ENCODE data around the gene ZFP64.
"Not testable (repeated sequence)": the region's sequence is repeated elsewhere in the genome, so short reads cannot be mapped to it uniquely, and the experiment has no call there.

Gene ZFP64

GRCh38 chr20:52200870-52201269 lies 9.3 kb upstream of the ZFP64 start:
- DNase-seq: no peak

- no peak for DNase-seq
Measured at GRCh38 chr20:52196845-52197244, 5.3 kb upstream of the ZFP64 start.

- DNase-seq: no peak
Measured at GRCh38 chr20:52193886-52194545, 2.4 kb upstream of the ZFP64 start.

GRCh38 chr20:52193133-52193532 lies 1.6 kb upstream of the ZFP64 start:
- DNase-seq: no peak

GRCh38 chr20:52192719-52193007 lies 1.1 kb upstream of the ZFP64 start:
- not testable (repeated sequence) for DNase-seq

- peak; percentile 65 for DNase-seq
Measured at GRCh38 chr20:52191916-52192718, 538 bp upstream of the ZFP64 start.

GRCh38 chr20:52190437-52191131 lies 995 bp downstream of the ZFP64 start:
- DNase-seq: peak; percentile 60

GRCh38 chr20:52181766-52182165 lies 9.8 kb downstream of the ZFP64 start:
- DNase-seq: no peak

- no peak for DNase-seq
Measured at GRCh38 chr20:52180180-52180840, 11.3 kb downstream of the ZFP64 start.

GRCh38 chr20:52179331-52180179 lies 12.0 kb downstream of the ZFP64 start:
- peak; percentile 33 for DNase-seq

GRCh38 chr20:52178691-52179090 lies 12.9 kb downstream of the ZFP64 start:
- DNase-seq: no peak

GRCh38 chr20:52175840-52176239 lies 15.7 kb downstream of the ZFP64 start:
- no peak for DNase-seq

- DNase-seq: no peak
Measured at GRCh38 chr20:52172392-52173047, 19.1 kb downstream of the ZFP64 start.

- no peak for DNase-seq
Measured at GRCh38 chr20:52171025-52171424, 20.6 kb downstream of the ZFP64 start.

- DNase-seq: no peak
Measured at GRCh38 chr20:52168116-52168515, 23.5 kb downstream of the ZFP64 start.

GRCh38 chr20:52167232-52167840 lies 24.2 kb downstream of the ZFP64 start:
- DNase-seq: no peak

- DNase-seq: no peak
Measured at GRCh38 chr20:52166150-52166549, 25.4 kb downstream of the ZFP64 start.

- DNase-seq: no peak
Measured at GRCh38 chr20:52160621-52161204, 30.9 kb downstream of the ZFP64 start.

- no peak for DNase-seq
Measured at GRCh38 chr20:52160049-52160570, 31.5 kb downstream of the ZFP64 start.

GRCh38 chr20:52154575-52154974 lies 37.0 kb downstream of the ZFP64 start:
- DNase-seq: no peak

GRCh38 chr20:52153896-52154295 lies 37.7 kb downstream of the ZFP64 start:
- DNase-seq: no peak
